DMS53 treated with DMSO at 0.1 percent for 48 hours (cell line): Measurements from ENCODE around the gene AAK1.

Experiments used
- DNase-seq: peaks from one replicate; lab custom pipeline; 2025; ENCODE audit not compliant: unreplicated experiment; lab: John Stamatoyannopoulos, UW

AAK1 gene

DNA sequence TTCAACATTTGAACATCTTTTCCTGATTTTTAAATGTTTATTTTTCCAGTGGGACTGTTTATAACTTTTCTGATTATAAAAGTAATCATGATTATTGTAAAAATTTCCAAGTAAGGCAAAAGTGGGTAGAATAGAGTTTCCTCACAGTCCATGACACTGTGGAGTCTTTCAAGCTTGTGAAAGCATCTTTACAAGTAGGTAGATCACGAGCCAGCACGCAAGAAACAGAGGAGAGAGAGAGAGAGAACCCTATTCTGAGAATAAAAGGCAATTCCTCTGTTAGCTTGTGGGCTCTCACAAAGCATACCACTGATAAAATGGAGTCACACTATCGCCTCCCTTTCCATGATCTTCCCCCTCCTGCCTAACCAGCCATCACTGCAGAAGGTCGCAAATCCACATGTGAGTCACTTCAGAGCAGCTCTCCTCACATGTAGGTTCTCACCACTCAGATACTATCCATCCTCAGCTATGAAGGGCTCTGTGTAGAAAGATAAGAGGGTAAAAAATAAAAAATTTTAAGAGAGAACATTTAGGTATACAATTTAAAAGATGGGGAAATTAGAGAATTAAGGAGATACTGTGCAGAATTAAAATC is 40.3 kb downstream of the AAK1 start:
- DNase-seq, result no peak

DNA sequence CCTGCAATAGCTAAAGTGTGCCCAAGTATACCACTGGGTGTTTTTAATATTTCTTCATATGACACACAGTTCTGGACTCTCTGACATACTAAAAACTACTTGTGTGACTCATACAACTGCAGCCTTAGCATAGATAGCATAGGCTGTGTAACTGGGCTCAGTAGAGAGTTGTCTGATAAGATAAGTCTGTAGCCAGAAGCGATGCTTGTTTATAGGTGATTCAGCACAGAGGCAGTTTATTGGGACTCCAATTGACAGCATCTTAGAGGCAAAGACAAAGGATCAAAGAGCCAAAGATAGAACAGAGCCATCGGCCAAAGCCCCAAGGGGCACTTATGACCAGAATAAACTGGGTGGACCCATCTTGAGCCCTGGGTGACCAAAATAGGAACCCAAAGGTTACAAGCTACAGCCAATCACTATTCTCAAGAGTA is 42.3 kb downstream of the AAK1 start:
- no peak for DNase-seq

DNA sequence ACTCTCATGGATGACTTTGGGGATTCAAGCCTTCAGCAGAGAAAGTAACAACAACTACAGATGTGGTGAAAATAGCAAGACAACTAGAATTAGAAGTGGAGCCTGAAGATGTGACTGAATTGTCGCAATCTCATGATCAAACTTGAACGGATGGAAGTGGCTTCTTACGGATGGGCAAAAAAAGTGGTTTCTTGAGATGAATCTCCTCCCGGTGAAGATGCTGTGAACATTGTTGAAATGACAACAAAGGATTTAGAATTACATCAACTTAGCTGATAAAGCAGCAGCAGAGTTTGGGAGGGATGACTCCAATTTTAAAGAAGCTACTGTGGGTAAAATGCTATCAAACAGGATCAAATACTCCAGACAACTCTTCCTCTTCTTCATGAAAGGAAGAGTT is 43.1 kb downstream of the AAK1 start:
- DNase-seq, result no peak

DNA sequence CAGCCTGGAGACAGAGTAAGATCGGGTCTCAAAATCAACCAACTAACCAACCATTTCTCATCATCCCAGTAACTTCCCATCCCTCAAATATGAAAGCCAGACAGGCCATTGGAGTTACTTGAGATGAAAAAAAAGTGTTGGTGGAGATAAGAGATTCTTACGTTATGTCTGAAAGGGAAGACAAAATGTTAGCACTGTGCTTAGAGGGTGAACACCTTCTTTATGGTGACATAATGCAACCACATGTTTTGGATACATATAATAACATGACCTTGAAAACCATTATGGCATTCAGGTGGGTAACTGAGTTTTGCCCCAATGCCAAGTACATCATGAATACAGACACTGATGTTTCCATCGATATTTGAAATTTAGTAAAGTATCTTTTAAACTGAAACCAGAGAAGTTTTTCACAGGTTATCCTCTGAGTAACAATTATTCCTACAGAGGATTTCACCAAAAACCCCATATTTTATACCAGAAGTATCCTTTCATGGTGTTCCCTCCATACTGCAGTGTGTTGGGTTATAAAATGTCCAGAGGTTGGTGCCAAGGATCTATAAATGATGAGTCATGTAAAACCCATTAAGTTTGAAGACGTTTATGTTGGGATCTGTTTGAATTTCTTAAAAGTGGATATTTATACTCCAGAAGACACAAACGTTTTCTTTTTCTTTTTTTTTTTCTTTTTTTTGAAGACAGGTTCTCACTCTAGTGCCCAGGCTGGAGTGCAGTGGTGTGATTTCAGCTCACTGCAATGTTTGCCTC is 45.5 kb downstream of the AAK1 start:
- DNase-seq, result no peak

DNA sequence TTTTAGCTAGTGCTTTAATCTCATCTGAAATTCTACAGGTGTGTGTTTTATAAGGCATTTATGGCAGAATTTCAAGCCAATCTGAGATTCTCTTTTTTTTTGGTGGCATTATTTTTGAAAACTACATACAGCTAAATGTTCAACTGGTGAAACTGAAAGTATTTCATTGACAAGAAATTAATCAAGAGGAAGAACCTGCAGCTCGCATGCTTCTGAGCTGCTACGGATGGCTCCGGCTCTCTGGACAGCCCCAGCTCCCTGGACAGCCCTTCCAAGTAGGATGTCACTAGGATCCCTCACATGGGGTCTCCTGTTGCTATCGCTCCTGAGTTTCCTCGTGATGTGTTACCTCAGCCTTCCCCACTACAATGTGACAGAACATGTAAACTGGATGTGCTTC is 46.4 kb downstream of the AAK1 start:
- no peak for DNase-seq

DNA sequence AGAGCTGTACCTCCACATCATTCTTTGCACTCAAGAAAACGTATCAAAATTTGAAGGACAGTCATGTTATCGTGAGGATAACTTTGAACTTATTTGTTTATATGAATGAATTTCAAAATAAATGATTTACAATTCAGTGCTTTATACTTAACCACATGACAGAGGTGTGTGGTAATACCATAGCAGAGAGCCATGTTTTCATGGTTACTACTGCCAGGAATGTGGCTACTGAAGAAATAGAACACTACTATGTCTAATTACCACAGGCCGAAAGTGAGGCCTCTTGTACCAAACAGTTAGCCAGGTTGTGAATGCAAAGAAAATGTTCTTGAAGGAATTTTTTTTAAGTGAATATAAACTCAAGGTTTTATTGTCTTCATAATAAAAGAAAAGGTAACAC is 49.2 kb downstream of the AAK1 start:
- no peak for DNase-seq

DNA sequence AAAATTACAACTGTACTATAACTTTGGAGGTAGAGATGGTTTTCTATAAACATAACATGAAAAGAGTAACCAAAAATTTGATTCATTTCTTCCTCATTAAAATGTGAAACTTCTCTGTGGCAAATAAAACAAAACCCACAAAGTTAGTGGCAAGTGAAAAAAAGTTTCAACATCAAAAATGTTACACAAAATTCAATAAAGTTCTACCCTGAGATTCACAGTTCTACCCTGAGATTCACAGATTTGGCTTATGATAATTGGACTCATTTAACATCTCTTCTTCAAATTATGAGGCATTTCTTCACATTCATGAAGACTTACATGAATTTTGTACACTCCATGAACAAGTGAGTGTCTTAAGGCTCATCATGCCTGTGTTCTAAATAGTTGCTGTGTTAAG is 51.0 kb downstream of the AAK1 start:
- DNase-seq, result no peak

DNA sequence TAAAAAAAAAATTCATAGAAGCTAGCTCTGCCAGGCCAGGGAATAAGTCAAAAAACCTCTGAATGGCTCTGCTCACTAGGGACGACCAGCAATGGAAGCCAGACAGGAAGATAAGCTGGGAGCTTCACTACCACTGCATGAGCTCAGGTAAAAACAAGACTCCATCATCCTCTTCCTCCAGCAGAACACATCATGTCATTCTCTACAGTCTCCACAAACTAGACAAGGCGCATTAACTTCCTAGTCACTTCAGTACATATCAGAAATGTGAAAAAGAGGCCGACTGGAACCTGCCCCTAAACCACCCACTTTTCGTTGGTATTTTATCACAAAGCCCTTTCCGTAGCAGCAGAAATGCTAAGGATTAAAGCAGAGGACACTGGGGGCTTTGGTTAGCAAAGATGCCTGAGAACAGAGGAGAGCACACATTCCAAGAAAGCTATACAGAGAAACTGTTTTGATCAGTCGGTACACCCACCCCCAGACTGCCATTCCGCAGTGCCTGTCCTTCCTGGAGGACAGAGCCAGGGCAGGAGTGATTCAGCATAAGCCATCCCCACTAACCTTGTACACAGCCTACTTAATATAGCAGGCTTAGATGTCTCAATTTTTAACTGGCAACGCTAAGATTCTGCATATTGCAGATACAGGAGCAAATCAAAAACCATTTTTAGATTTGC is 53.4 kb downstream of the AAK1 start:
- no peak for DNase-seq

DNA sequence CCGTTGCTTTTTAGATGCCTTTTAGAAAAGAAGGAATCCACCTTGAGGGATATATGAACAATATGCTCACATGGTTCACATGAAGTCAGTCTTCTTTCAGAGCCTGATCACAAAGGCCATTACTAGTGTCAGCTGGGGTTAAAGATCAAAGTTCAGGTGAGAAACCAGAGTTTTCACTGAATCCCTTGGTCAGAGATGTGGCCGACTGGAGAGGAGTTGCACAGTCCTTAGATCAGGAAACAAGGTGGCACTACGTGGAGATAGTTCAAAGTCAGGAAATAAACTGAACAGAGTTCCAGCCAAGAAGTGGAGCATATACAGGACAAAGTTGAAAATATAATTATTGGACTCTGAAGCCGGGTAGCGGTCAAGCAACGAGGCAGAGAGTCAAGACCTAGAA is 54.6 kb downstream of the AAK1 start:
- no peak for DNase-seq

DNA sequence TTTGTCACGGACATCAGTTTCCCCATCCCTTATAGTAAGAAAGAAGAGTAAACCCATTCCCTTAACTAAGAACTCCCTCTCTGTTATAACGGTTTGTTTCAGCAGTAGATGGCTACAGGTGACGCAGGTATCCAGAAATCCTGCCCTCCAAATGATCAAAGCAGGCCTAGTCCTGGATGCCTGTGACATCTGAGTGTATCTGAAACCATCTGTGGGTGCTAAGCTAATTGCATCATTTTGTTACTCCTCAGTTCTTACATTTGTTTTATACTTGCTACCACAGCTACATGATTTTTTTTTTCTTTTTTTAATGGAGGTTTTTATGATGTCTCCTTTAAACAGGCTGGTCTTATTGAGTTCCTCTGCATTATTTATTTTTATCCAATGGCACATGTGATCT is 55.1 kb downstream of the AAK1 start:
- DNase-seq, result no peak

DNA sequence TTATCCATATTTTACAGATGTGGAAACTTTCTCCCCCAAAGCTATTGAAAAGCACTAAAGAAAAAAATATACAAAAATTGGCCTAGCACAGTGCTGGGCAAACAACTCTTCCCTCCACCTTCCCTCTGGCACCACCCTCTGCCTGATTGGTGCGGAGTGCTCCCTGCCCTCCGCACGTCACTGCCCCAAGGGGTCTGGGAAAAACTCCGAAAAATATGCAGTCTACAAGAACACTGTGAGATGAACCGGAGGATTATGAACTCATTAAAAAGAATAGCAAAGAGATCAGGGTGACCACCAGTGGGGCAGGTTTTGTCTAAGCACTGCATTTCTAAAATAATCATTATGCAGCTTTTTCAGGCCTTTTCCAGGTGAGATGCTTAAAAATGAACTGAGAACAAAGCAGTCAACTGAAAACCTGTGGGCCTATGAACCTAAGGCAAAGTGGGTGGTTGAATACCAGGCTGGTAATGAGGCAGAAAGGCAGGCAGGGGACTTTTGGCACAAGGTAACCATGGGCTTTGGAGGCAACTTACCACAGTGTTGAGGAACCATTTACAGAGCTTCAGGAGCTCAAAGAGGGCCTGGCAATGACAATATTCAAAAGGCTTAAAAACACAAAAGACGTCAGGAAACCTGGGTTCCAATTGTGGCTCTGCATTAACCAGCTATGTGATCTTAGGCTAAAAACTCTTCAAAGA is 57.5 kb downstream of the AAK1 start:
- no peak for DNase-seq

DNA sequence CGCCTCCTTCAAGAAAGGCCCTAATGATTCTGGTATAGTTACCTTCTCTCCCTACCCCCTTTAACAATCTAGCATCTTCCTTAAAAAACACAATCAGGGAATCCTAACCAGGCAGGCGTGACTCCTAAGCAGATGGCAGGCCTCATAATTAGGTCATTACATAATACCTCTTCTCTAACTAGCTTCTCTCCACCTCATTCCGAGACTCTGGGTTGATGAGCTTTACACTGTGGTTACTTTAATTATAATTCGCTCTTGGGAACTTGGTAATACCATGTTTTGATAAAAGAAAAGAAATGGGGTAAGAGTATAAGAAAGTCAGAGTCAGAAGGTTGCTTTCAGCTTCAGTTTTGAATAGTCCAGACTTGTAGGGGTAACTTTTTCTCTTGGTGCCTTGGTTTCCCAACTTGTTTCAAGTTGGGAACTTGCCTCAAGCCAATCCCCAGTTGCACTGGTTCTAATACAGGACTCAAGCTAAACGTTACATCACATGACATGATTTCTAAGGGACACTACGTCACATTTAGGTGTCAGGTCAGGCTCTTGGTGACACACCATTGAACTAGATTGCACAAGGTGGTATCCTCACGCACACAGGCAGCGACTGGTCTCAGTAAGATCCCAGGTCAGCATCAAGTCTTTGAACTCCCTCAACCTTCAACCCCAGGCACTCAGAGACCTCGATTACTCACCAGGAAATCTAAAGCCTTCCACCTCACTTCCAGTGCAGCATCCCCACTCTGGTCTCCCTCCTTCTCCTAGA is 59.2 kb downstream of the AAK1 start:
- DNase-seq, result no peak

DNA sequence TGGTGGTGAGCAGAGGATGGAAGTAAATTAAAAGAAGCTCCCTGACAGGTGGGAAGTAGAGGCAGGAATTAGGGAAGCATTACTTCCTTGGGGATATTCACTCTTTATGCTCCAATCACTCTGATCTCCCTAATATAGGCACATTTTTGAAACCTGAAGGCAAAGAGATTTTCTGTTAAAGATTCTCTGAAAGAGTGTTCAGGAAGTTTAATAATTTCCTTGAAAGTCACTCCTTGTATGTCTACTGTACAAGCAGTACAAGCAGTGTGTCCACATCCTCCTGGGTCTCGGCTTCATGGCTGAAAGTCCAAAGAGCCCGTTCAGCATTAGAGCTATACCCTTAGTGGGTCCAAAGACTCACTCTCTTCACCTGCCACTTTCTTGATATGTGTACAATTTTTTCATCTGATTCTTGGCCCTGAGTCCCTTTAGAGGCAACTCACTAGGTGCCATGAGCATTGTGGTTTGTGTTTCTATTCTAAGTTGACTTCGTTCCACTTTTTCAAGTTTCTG is 60.2 kb downstream of the AAK1 start:
- DNase-seq, result no peak

DNA sequence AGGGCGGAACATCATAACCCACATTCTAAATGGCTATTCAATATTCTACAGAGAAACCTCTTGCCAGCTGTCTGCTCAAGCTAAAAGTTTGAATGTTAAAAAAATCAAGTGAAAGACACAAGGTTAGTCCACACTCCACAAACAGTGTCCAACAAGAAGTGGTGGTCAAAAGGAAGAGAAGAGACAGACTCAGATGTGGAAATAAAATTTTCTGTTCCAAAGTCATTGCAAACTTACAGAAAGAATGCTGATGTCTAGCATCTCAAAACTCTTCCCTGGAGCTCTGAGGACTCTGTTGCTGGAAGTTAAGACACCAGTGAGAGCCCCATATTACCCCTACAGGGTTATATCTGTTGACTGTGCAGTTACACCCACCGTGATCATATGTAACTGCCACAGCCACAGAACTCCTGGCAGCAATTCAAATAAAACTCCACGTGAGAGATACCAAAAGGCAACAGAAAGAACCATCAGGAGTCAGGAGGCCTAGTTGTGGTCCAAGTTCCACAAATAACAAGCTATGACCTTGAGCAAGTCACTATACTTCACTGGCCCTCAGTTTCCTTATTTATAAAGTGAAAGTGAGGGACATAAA is 60.9 kb downstream of the AAK1 start:
- no peak for DNase-seq

DNA sequence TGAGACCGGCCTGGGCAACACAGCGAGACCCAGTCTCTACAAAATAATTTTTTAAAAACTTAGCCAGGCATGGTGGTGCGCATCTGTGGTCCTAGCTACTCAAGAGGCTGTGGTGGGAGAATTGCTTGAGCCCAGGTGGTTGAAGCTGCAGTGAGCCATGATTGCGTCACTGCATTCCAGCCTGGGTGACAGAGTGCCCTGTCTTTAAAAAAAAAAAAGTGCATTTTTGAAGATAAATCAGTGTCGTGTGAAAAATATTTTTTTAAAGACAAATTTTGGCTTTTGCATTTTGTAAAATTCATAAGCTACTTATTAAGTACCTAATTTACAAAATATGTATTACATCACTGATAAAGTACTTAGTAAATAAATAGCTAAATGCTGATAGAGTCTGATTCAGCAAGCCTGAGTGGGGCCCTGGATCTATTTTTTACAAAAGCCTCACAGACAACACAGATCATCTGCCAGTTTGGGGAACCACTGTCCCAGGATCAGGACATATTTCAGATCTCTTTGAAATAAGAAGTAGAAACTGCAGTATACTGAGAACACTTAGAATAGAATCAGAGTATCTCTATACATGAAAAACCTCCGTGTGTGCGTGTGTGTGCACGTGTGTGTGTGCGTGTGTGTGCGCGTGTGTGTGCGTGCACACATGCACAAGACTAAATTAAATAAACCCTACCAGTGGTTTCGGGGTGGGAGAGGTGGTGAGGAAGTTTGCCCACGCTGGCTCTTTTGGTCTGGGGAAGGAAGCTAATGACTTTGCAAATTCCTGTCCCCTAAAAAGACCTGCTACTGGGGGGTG is 61.6 kb downstream of the AAK1 start:
- DNase-seq, result no peak

DNA sequence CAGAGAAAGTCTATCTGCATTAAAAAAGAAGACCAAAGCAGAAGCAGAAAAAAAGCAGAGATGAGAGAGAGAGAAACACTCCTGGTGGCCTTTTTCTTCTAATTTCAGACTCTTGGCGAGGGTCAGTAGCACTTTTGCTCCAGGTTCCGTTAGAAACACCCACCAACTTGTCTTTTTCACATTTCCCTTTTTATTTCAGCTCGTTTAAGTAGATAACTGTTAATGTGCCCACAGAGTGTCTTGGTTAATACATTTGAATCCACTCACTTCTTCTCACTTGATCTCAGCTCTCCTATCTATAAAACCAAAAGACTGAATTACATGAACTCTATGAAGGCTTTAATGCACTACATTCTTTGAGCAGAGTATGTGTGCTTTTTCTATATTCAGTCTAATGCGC is 63.1 kb downstream of the AAK1 start:
- no peak for DNase-seq

DNA sequence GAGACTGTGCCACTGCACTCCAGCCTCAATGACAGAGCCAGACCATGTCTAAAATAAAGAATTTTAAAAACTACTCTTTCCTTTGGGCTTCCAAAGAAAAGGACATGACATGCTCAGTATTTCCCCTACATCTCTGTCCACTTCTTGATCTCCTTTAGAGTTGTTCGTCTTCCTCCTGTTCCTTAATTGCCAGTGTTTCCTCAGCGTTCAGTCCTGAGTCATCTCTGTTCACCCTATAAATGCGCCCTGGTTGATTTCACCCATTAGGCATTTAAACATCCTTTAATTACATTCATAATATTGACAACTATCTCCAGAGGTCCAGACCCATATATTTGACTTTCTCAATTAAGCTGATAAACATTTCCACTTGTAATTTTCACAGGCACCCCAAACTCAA is 64.0 kb downstream of the AAK1 start:
- no peak for DNase-seq

DNA sequence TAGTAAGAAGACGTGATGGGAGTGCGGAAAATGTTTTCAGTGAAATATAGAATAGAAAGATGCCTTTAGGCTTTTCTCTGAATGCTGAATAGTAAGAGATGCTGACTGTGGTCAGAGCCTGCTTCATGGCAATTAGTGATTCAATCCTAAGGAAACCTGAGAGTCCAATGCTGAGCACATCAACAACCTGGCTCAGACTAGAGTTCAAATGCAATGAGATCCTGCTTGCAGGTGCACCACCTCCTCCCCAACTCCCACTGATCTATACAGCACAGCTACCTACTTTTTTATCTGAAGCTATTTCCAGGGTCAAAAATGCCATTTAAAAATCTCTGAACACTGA is 65.4 kb downstream of the AAK1 start:
- DNase-seq, result no peak

DNA sequence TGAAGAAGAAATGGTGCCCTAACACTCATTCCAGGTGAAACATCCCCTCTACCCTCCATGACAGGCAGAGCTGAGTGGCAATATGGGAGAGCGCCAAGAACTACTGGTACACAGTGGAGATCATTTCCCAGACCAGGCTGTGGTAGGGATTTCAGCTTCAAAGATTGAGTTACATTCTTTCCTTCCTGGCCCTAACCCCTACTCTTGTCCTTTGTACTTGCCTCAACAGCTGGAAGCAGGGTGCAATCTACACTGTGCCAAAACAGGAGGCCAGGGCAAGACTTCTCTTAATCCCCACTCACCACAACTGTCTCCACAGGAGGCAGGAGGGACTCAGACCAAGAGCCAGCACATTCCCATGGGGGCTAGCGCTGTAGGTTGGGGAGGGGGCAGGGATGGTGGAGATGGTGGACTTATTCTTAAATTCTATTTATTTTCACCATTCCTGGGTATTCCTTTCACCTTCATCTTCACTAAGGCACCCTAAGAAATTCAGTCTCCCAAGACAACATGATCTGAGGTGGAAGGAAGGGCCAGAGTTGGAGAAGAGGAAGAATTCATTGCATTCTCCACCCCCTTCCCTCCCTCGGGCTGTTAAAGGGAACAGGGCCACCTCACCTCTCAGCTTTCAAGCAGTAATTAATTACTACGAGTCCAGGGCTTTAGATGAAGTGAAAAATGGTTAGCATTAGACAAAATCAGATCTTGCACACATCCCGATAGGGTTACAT is 65.9 kb downstream of the AAK1 start:
- DNase-seq, result no peak
